ENCODE results near the gene UBIAD1.
A peak's percentile ranks its signal among the peaks of the same experiment; 100 is the strongest.

Gene UBIAD1

DNA sequence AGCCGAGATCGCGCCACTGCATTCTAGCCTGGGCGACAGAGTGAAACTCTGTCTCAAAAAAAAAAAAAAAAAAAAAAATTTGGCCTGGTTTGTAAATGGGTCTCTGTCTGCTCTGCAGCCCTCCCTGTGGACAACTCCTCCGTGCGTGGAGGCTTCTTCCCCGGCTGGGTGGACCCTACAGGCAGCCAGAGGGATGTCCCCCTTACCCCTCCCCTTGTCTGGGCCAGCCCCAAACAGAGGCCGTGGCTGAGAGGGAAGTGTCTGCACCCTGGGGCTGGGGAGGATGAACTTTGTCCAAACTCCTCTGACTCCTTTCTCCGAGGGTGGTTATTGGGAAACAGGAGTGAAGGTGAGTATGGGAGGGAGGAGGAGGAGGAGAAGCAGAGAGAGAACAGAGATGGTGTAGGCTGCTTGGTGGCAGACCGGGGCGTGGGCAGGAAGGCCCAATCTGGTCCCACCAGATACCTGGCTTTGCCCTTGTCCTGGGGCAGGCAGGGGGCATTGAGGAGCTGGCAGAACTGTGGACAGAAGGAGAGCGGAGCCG lies 61.3 kb downstream of the UBIAD1 start:
- TF ChIP-seq, protein P1, sequence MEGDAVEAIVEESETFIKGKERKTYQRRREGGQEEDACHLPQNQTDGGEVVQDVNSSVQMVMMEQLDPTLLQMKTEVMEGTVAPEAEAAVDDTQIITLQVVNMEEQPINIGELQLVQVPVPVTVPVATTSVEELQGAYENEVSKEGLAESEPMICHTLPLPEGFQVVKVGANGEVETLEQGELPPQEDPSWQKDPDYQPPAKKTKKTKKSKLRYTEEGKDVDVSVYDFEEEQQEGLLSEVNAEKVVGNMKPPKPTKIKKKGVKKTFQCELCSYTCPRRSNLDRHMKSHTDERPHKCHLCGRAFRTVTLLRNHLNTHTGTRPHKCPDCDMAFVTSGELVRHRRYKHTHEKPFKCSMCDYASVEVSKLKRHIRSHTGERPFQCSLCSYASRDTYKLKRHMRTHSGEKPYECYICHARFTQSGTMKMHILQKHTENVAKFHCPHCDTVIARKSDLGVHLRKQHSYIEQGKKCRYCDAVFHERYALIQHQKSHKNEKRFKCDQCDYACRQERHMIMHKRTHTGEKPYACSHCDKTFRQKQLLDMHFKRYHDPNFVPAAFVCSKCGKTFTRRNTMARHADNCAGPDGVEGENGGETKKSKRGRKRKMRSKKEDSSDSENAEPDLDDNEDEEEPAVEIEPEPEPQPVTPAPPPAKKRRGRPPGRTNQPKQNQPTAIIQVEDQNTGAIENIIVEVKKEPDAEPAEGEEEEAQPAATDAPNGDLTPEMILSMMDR (IDR thresholded peaks at IDR 0.05) = no peak

DNA sequence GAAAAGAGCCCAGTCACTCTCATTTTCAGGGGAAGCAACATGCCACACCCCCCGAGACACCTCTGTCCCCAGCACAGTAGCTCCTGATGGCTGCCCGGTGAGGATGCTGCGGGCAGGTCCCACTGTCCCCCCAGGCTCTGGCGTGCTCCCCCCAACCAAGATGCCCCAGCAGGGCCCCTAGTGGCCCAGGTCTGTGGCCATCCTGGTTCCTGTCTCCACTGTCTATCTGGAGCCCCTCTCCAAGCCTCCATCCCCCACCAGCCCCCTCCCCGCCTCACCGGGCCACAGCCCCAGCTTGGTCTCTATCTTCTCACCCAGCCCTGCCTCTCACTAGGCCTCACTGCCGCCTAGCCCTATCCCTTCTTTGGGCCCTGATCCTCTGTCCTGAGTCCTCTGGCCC lies 61.8 kb downstream of the UBIAD1 start:
- TF ChIP-seq, protein P1 (IDR thresholded peaks at IDR 0.05) = no peak

DNA sequence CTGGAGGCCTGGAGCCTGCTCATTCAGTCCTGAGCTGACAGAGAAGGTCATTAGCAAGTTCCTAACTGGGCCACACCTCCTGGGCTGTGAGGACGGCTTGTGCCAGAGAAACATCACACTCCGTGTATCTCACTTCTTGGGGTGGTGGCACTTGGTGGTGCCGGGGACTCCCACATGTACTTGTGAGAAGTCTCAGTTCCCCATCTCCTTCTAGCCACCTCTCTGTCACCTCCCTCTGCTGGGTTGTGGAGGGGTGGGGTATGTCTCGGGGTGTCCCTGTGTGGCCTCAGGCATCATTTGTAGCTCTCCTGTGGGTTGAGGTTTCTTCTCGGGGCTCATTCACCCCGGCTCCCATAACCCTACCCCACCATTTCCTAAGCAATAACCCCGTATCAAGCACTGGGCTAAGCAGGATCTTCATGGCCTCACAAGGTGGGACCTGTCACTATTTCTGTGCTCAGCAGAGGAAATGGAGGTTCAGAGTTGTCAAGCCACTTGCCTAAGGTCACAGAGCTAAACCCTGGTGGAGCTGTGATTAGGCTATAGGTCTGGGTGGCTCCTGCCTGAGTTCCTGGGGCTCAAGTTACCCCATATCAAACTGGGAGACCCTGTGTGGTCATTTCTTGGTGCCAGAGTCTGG lies 62.5 kb downstream of the UBIAD1 start:
- TF ChIP-seq, protein P1 (IDR thresholded peaks at IDR 0.05) = no peak

DNA sequence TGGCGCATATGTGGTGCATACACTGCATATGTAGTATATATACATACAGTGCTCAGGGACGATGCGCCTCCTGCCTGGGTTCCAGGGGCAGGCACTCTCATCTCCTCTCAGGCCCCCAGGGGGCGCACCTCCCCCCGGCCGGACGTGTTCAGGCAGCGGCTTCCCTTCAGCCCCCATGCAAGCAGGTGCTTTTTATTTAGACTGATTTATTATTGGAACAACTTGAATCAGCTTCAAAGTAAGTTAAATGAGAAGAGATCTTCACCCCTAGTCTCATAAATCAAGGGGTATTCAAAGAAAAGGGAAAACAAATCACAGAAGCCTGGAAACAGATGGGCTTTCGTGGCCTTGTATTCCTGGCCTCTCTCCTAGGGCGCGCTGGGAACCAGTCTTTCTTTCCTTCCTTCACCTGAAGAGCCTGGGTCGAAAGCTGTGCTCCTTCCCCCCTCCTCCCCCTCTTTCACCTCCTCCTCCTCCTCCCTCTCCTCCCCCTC lies 64.6 kb downstream of the UBIAD1 start:
- TF ChIP-seq, protein P1 (IDR thresholded peaks at IDR 0.05) = peak; percentile 79
